ENCODE measurements around the gene SYPL2. TPM values are rescaled to one million over a fixed set of nuclear protein-coding genes. Genes with fewer than 3 reads are reported as not detected.

Gene SYPL2
- total and polyA plus RNA-seq, 2 of the 8 experiments (the other 6 are each of a cell fraction or from before 2014, with no cell fraction given) = 1.5 TPM

DNA sequence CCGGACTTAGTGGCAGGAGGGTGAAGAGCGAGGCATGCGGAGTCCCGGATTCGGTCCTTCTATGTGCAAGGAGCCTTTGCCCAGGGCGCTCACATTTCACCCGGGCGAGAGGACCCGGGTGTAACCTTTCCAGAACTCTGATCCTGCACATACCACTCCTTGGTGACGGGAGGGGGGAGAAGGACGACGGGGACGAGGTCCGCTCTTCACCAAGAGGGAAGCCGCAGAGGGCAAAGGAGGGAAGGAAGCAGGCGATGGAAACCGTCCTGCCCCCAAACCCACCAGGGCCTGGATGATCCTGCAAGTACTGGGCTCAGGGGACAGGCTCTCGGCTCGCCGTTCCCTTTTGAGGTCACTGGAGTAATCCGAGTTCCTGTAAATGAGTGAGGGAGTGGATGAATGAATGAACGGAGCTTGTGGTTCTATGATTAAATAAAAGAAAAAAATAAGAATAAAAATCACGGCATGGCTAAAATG is 993 bp downstream of the SYPL2 start:
- Histone ChIP-seq H3K27ac (ENCODE audit: low read depth, low read length) (no peak overlapping the region), H2AK5ac (ENCODE audit: low read depth, low read length) (no peak overlapping the region), H3K27me3 (replicated peaks in 1 of 4; ENCODE audit: control insufficient read depth in 3 of 4, extremely low read depth in 1 of 4, insufficient read depth in 3 of 4, low read length in 3 of 4) (peaks cover 4 to 52% (median 40%) of the 10 kb centered on the region in 4 experiments), H3K18ac (ENCODE audit: extremely low read depth, low read length) (no peak overlapping the region), H3K14ac (ENCODE audit: insufficient read length) (no peak overlapping the region), H4K20me1 (replicated peaks in 1 of 2; ENCODE audit: control insufficient read depth in 1 of 2, insufficient read depth in 2 of 2, low read length in 2 of 2) (no peaks in the 10 kb centered on the region), H2BK12ac (ENCODE audit: low read depth, low read length) (no peak overlapping the region), H3K9me3 (ENCODE audit: insufficient read depth in 2 of 2, low read depth in 1 of 2, low read length in 1 of 2) (no peaks in the 10 kb centered on the region), H2AFZ (ENCODE audit: low read length) (peak overlapping the region; percentile 84; the same call in 1 of the 2 replicates), H2BK15ac (ENCODE audit: low read length) (no peak overlapping the region), H3K4me1 (replicated peaks in 1 of 4; ENCODE audit: control insufficient read depth in 3 of 4, insufficient read depth in 4 of 4, low read length in 3 of 4) (peaks cover 0 to 8% (median 1%) of the 10 kb centered on the region in 4 experiments; a peak in 5 of 7 replicates), H4K5ac (ENCODE audit: insufficient read length, low read depth, low read length) (no peak overlapping the region), H3K4me3 (ENCODE audit: extremely low read depth in 1 of 4, insufficient read depth in 2 of 4, low read depth in 3 of 4, low read length in 4 of 4) (peak overlapping the region; percentile 40 to 80 (median 62); a peak in 6 of 8 replicates), H2BK120ac (replicated peaks; ENCODE audit: low read depth, low read length) (no peak overlapping the region), H3K56ac (replicated peaks; ENCODE audit: insufficient read length, low read depth, low read length) (no peak overlapping the region), H2BK20ac (ENCODE audit: low read length) (no peak overlapping the region; the same call in 1 of the 2 replicates), H3K23me2 (ENCODE audit: low read depth, low read length) (peaks cover 8% of the 10 kb centered on the region; the same call in 1 of the 2 replicates), H3K79me2 (ENCODE audit: control insufficient read depth in 1 of 2, insufficient read depth in 2 of 2, low read length in 2 of 2) (no peaks in the 10 kb centered on the region), H3K4me2 (ENCODE audit: insufficient read depth in 1 of 2, low read depth in 2 of 2, low read length in 2 of 2) (peak overlapping the region; percentile 88 to 94), H2BK5ac (ENCODE audit: low read depth, low read length) (no peak overlapping the region), H3K9ac (replicated peaks in 1 of 4; ENCODE audit: extremely low read depth in 1 of 4, low read depth in 3 of 4, low read length in 3 of 4) (0 out of 7 replicates have a peak overlapping the region, but pooled peaks of 1 of the 4 experiments have one; percentile 2), H4K8ac (ENCODE audit: extremely low read depth, insufficient read depth, low read length) (no peak overlapping the region), H3K23ac (ENCODE audit: insufficient read length) (no peak overlapping the region), H3K36me3 (ENCODE audit: control insufficient read depth in 2 of 4, insufficient read depth in 4 of 4, low read length in 3 of 4) (no peaks in the 10 kb centered on the region), H4K91ac (replicated peaks; ENCODE audit: insufficient read length, low read length) (no peak overlapping the region), H3K4ac (replicated peaks; ENCODE audit: insufficient read length, low read depth, low read length) (no peak overlapping the region), H3K79me1 (ENCODE audit: low read depth, low read length) (no peaks in the 10 kb centered on the region)
- WGBS, 2 experiments (ENCODE audit: extremely low coverage in 1 of 2, insufficient coverage in 1 of 2, insufficient read length in 1 of 2, insufficient replicate concordance in 2 of 2, low coverage in 1 of 2, low lambda C conversion rate in 2 of 2, missing lambda C conversion rate in 1 of 2) = 14% methylated on average over 16 of the region's 23 CpGs; no CpG with 5 or more reads in 1 of the 2 experiments
- CTCF ChIA-PET (ENCODE audit: partially characterized antibody) = interaction anchor here (1.2 to 2.2 kb wide), 4 partner anchors 12 to 65 kb away, joined by 3 to 9 read pairs (median 9); no protein-coding TSS in a partner anchor
- DNase-seq (ENCODE audit: low read depth in 1 of 2, low spot score in 2 of 2) = peak in 1 of 2 experiments; percentile 64
- POLR2A ChIA-PET (ENCODE audit: partially characterized antibody) = interaction anchor here (1.4 to 2.0 kb wide), 2 partner anchors 11 to 41 kb away, joined by 5 to 6 read pairs; partner anchors contain the start of gene PSMA5
- no peak for FAIRE-seq
- TF ChIP-seq ASH2L (IDR thresholded peaks at IDR 0.05; ENCODE audit: low read length) (no peak), BCL11A (IDR thresholded peaks at IDR 0.05; ENCODE audit: low read depth in 2 of 2, low read length in 2 of 2) (no peak), JUND (IDR thresholded peaks at IDR 0.05; ENCODE audit: low read length) (no peak), JUN (IDR thresholded peaks at IDR 0.05; ENCODE audit: low read depth, low read length) (no peak), CBX5 (IDR thresholded peaks at IDR 0.05; ENCODE audit: low read depth, low read length) (no peak), EZH2 (IDR thresholded peaks at IDR 0.05; ENCODE audit: low read depth, low read length, severe bottlenecking) (no peak), RAD21 (IDR thresholded peaks at IDR 0.05 in 1 of 2, conservative IDR thresholded peaks at IDR 0.05 in 1 of 2; ENCODE audit: low read depth in 2 of 2, low read length in 2 of 2) (no peak), ZNF274 (IDR thresholded peaks at IDR 0.05; ENCODE audit: borderline replicate concordance, extremely low read depth, low read length) (no peak), CBX8 (IDR thresholded peaks at IDR 0.05; ENCODE audit: borderline replicate concordance, low read depth, low read length) (no peak), TEAD4 (IDR thresholded peaks at IDR 0.05; ENCODE audit: low read depth, low read length) (no peak), PHF8 (conservative IDR thresholded peaks at IDR 0.05; ENCODE audit: low read depth, low read length) (no peak), FOSL1 (IDR thresholded peaks at IDR 0.05; ENCODE audit: insufficient read depth, low read depth, low read length) (no peak), POLR2AphosphoS5 (IDR thresholded peaks at IDR 0.05; ENCODE audit: low read depth, low read length) (no peak), CREB1 (IDR thresholded peaks at IDR 0.05) (no peak)
